Peyer's patch (tissue), 4 donors: Measurements from ENCODE around the gene PFN2.

Source experiments
- POLR2A ChIP-seq, 2 donors: fragments of 450-650 bp; IDR thresholded peaks; one replicate each; pipeline ENCODE4 v1.5.1; 2017; ENCODE audit warnings: antibody characterized with exemption in 2 of 2, mild to moderate bottlenecking in 2 of 2, moderate library complexity in 2 of 2
- TF ChIP-seq, protein P1 (sequence below), 6 experiments: fragments of 450-650 bp in 4 of 6; fragments of 200-600 bp in 2 of 6; sonication (generic) in 1 of 6; IDR thresholded peaks; one replicate each; pipeline ENCODE4 v1.5.1; 2017 to 2019; ENCODE audit warnings: antibody characterized with exemption in 6 of 6, mild to moderate bottlenecking in 3 of 6, moderate library complexity in 1 of 6

DNA sequence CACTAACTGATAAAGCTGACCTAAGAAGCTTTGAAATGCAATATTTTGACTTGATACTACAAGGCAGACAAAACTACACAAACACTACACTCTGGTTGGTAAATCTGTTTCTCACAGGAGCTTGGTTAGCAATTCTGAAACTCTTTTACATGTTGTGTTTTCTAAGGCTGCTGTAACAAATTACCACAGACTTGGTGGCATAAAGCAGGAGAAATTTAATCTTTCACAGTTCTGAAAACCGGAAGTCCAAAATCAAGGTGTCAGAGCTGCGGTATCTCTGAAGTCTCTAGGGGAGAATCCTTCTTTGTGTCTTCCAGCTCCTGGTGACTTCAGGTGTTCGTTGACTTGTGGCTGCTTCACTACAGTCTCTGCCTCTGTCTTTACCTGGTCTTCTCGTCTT, 12.9 kb upstream of the PFN2 start:
- TF ChIP-seq, protein P1, sequence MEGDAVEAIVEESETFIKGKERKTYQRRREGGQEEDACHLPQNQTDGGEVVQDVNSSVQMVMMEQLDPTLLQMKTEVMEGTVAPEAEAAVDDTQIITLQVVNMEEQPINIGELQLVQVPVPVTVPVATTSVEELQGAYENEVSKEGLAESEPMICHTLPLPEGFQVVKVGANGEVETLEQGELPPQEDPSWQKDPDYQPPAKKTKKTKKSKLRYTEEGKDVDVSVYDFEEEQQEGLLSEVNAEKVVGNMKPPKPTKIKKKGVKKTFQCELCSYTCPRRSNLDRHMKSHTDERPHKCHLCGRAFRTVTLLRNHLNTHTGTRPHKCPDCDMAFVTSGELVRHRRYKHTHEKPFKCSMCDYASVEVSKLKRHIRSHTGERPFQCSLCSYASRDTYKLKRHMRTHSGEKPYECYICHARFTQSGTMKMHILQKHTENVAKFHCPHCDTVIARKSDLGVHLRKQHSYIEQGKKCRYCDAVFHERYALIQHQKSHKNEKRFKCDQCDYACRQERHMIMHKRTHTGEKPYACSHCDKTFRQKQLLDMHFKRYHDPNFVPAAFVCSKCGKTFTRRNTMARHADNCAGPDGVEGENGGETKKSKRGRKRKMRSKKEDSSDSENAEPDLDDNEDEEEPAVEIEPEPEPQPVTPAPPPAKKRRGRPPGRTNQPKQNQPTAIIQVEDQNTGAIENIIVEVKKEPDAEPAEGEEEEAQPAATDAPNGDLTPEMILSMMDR (IDR thresholded peaks at IDR 0.05) = no peak
- no peak for TF ChIP-seq POLR2A (IDR thresholded peaks at IDR 0.05)
